A549 (cell line): ENCODE measurements around the gene SPTLC3. TPM values are rescaled to one million over a fixed set of nuclear protein-coding genes. Genes with fewer than 3 reads are reported as not detected.

ENCODE experiments used
- ATAC-seq, 2 experiments: fragments of 200-7000 bp in 1 of 2; fragments of >200 bp in 1 of 2; cut with Nextera tagmentation in 1 of 2; cut with Tn5 transposase in 1 of 2; 3 replicates each; pipeline versions ENCODE4 v1.8.0 to v1.9.1; 2018 to 2020; ENCODE audit warnings: mild to moderate bottlenecking in 1 of 2, moderate library complexity in 1 of 2
- CTCF ChIA-PET: fragments of 300-600 bp; sonication (Branson Sonifier 250); formaldehyde crosslinking; extraction: SDS; loops from one replicate; lab custom pipeline; 2021; ENCODE audit warnings: antibody characterized with exemption, inconsistent platforms; lab: Yijun Ruan, JAX
- POLR2A ChIA-PET: fragments of 350-600 bp; formaldehyde crosslinking; extraction: SDS; loops from one replicate; lab custom pipeline; 2021; ENCODE audit warnings: antibody characterized with exemption, inconsistent platforms; lab: Yijun Ruan, JAX
- DNase-seq, 2 experiments: peaks; one replicate each; pipeline versions ENCODE4 v3.0.0 to v3.0.0-alpha.2; 2011 to 2016; ENCODE audit warnings: low read depth in 1 of 2, low spot score in 1 of 2
- FAIRE-seq: peaks from 2 replicates; lab custom pipeline; 2011; peaks lifted over from hg19 to GRCh38; lab: Jason Lieb, UNC
- H3K27ac ChIP-seq, 2 experiments: fragments of >200 bp; sonication (Bioruptor Twin); formaldehyde crosslinking; 3 replicates each; pipeline ENCODE4 v1.5.1; 2016 to 2017
- H3K4me1 ChIP-seq: fragments of >200 bp; sonication (Bioruptor Twin); formaldehyde crosslinking; 3 replicates; pipeline ENCODE4 v1.6.1; 2016
- H3K4me2 ChIP-seq: fragments of >200 bp; sonication (Bioruptor Twin); formaldehyde crosslinking; 3 replicates; pipeline ENCODE4 v1.6.1; 2016
- H3K4me3 ChIP-seq: fragments of >200 bp; sonication (Bioruptor Twin); formaldehyde crosslinking; 3 replicates; pipeline ENCODE4 v1.5.1; 2016
- H3K9me3 ChIP-seq: fragments of >200 bp; sonication (Bioruptor Twin); formaldehyde crosslinking; 3 replicates; pipeline ENCODE4 v1.6.1; 2016
- ATOH8 ChIP-seq: fragments of 250-450 bp; sonication (Bioruptor Pico); IDR thresholded peaks from 2 replicates; pipeline ENCODE4 v1.5.0; 2020; ENCODE audit warnings: low read depth, mild to moderate bottlenecking, moderate library complexity
- CBX2 ChIP-seq: fragments of 200-600 bp; sonication (generic); IDR thresholded peaks from 2 replicates; pipeline ENCODE4 v1.6.1; 2016; ENCODE audit warnings: low read depth, mild to moderate bottlenecking, borderline replicate concordance
- CEBPB ChIP-seq, 2 experiments: fragments of >200 bp in 1 of 2; sonication (Bioruptor Twin) in 1 of 2; formaldehyde crosslinking in 1 of 2; IDR thresholded peaks; 2 replicates each; pipeline ENCODE4 v1.6.1; 2012 to 2016
- CTCF ChIP-seq: fragments of >200 bp; sonication (Bioruptor Twin); formaldehyde crosslinking; IDR thresholded peaks from 3 replicates; pipeline ENCODE4 v1.5.1; 2016
- E2F6 ChIP-seq: IDR thresholded peaks from 2 replicates; pipeline ENCODE4 v1.6.1; 2012; ENCODE audit warnings: low read depth, borderline replicate concordance
- EHF ChIP-seq: fragments of 250-450 bp; sonication (Bioruptor Pico); IDR thresholded peaks from 2 replicates; pipeline ENCODE4 v1.5.0; 2020; ENCODE audit warnings: mild to moderate bottlenecking
- EP300 ChIP-seq, 2 experiments: fragments of >200 bp; sonication (Bioruptor Twin); formaldehyde crosslinking; IDR thresholded peaks; 2 replicates in 1 of 2; 3 replicates in 1 of 2; pipeline ENCODE4 v1.6.1; 2016 to 2017
- ESRRA ChIP-seq: fragments of 150-350 bp; IDR thresholded peaks from 2 replicates; pipeline ENCODE4 v1.6.1; 2014; ENCODE audit warnings: mild to moderate bottlenecking, low read length, borderline replicate concordance
- HOXA7 ChIP-seq: fragments of 250-450 bp; sonication (Bioruptor Pico); IDR thresholded peaks from 2 replicates; pipeline ENCODE4 v1.5.0; 2020; ENCODE audit warnings: mild to moderate bottlenecking, moderate library complexity
- HOXB5 ChIP-seq: fragments of 250-450 bp; sonication (Bioruptor Pico); IDR thresholded peaks from 2 replicates; pipeline ENCODE4 v1.5.0; 2020; ENCODE audit warnings: mild to moderate bottlenecking, moderate library complexity
- JUN ChIP-seq, 2 experiments: fragments of >200 bp; sonication (Bioruptor Twin); formaldehyde crosslinking; IDR thresholded peaks; 2 replicates in 1 of 2; 3 replicates in 1 of 2; pipeline ENCODE4 v1.6.1; 2016 to 2017
- KDM1A ChIP-seq: fragments of 200-600 bp; sonication (generic); IDR thresholded peaks from 2 replicates; pipeline ENCODE4 v1.6.1; 2016; ENCODE audit warnings: low read depth, mild to moderate bottlenecking
- KDM5A ChIP-seq: fragments of 200-600 bp; sonication (generic); IDR thresholded peaks from 2 replicates; pipeline ENCODE4 v1.6.1; 2016; ENCODE audit warnings: antibody characterized with exemption, mild to moderate bottlenecking
- MAX ChIP-seq: IDR thresholded peaks from 2 replicates; pipeline ENCODE4 v1.6.1; 2012
- NPAS2 ChIP-seq: fragments of 250-450 bp; sonication (Bioruptor Pico); IDR thresholded peaks from 2 replicates; pipeline ENCODE4 v1.8.0; 2022; ENCODE audit warnings: mild to moderate bottlenecking, moderate library complexity, borderline replicate concordance
- RARB ChIP-seq: fragments of 250-450 bp; sonication (Bioruptor Pico); IDR thresholded peaks from 2 replicates; pipeline ENCODE4 v1.8.0; 2021; ENCODE audit warnings: mild to moderate bottlenecking, moderate library complexity
- RCOR1 ChIP-seq: fragments of 150-350 bp; IDR thresholded peaks from 2 replicates; pipeline ENCODE4 v1.6.1; 2014; ENCODE audit warnings: antibody characterized with exemption, low read length, low read depth
- REST ChIP-seq: fragments of 200-600 bp; sonication (generic); IDR thresholded peaks from 2 replicates; pipeline ENCODE4 v1.6.1; 2016; ENCODE audit warnings: antibody characterized with exemption, mild to moderate bottlenecking, moderate library complexity
- RNF2 ChIP-seq: fragments of 200-600 bp; sonication (generic); IDR thresholded peaks from 2 replicates; pipeline ENCODE4 v1.6.1; 2016; ENCODE audit warnings: low read depth, mild to moderate bottlenecking, antibody characterized with exemption, moderate library complexity, borderline replicate concordance
- ZC3H11A ChIP-seq: fragments of 450-650 bp; IDR thresholded peaks from 2 replicates; pipeline ENCODE4 v1.6.1; 2014; ENCODE audit warnings: antibody characterized with exemption, mild to moderate bottlenecking
- WGBS: methylation state at CpG from one replicate; pipeline ENCODE4 v1.1.6; 2017; ENCODE audit errors: missing lambda C conversion rate; 5-methylcytosine and 5-hydroxymethylcytosine counted together
- polyA plus RNA-seq, 4 experiments: library from polyadenylated mRNA; depleted of rRNA in 3 of 4; stranded (reverse); fragments of >200 nt; fragmentation: RNase III in 1 of 4; extraction: RNeasy Plus Mini Kit Qiagen cat#74134 plus additional on column Dnase treatment in 1 of 4; gene quantifications; 2 replicates in 3 of 4; 3 replicates in 1 of 4; pipeline ENCODE4 v1.2.3, GENCODE V29; 2011 to 2017

The SPTLC3 gene
- polyA plus RNA-seq, 2 of the 4 experiments (the other 2 are of a cell fraction) = 0.10 to 0.57 TPM

GRCh38 chr20:13034115-13034514 is 25.3 kb downstream of the SPTLC3 start:
- DNase-seq = no peak
- POLR2A ChIA-PET = no interaction called here
- TF ChIP-seq EHF (CRISPR knock-in tag) = no peak
- no peak for TF ChIP-seq CEBPB (IDR thresholded peaks at IDR 0.05)
- no peak for TF ChIP-seq RNF2
- TF ChIP-seq CBX2 = no peak
- no peak for TF ChIP-seq REST
- no peak for TF ChIP-seq EP300 (IDR thresholded peaks at IDR 0.05)
- no peak for TF ChIP-seq HOXA7
- TF ChIP-seq CTCF = no peak
- TF ChIP-seq KDM1A = no peak
- no peak for TF ChIP-seq E2F6
- TF ChIP-seq ESRRA = no peak
- no peak for TF ChIP-seq RARB (CRISPR knock-in tag)
- TF ChIP-seq RCOR1 = no peak
- no peak for TF ChIP-seq JUN (IDR thresholded peaks at IDR 0.05)
- no peak for TF ChIP-seq NPAS2 (CRISPR knock-in tag)

GRCh38 chr20:13034936-13035335 is 26.2 kb downstream of the SPTLC3 start:
- CTCF ChIA-PET = interaction anchor here (1.6 kb wide), 1 partner anchor 65 kb away, joined by 7 read pairs; no protein-coding TSS in a partner anchor
- ATAC-seq = no peak

More at GRCh38 chr20:13034115-13034514, 25.3 kb downstream of the SPTLC3 start:
- Histone ChIP-seq H3K9me3 (no peaks in the 10 kb centered on the region), H3K4me1 (peaks cover 18% of the 10 kb centered on the region), H3K4me3 (no peak overlapping the region), H3K27ac (no peak overlapping the region), H3K4me2 (no peak overlapping the region)
- no peak for ATAC-seq
- no peak for FAIRE-seq
- CTCF ChIA-PET = interaction anchor here (0.8 to 1.6 kb wide), 2 partner anchors 64 to 513 kb away, joined by 3 to 7 read pairs; no protein-coding TSS in a partner anchor

More at GRCh38 chr20:13034936-13035335, 26.2 kb downstream of the SPTLC3 start:
- TF ChIP-seq HOXB5 (CRISPR knock-in tag) = no peak
- no peak for TF ChIP-seq MAX
- TF ChIP-seq KDM5A = no peak
- no peak for TF ChIP-seq ZC3H11A
- TF ChIP-seq ATOH8 (CRISPR knock-in tag) = no peak
- WGBS = 21% methylated on average over 1 of the region's 1 CpG
- no peak overlapping the region for H3K4me3 ChIP-seq
- no peaks in the 10 kb centered on the region for H3K9me3 ChIP-seq
- FAIRE-seq (no peak), DNase-seq (no peak)
- peaks cover 10% of the 10 kb centered on the region for H3K4me1 ChIP-seq
- no peak overlapping the region for H3K4me2 ChIP-seq
- POLR2A ChIA-PET = no interaction called here
- H3K27ac ChIP-seq = no peak overlapping the region
